ENCODE data around the gene PIAS4.

Gene PIAS4

GRCh38 chr19:4019578-4019977 lies 12.0 kb downstream of the PIAS4 start:
- H3K9me3 Mint-ChIP-seq (ENCODE audit: low read depth), result no peaks in the 10 kb centered on the region
- H3K36me3 Mint-ChIP-seq, result peaks cover 2% of the 10 kb centered on the region
- no peaks in the 10 kb centered on the region for H3K27me3 Mint-ChIP-seq
- no peak overlapping the region for H3K27ac Mint-ChIP-seq
- H3K4me3 Mint-ChIP-seq, result no peak overlapping the region
- peaks cover 7% of the 10 kb centered on the region for H3K4me1 Mint-ChIP-seq (ENCODE audit: low read depth)

- no peaks in the 10 kb centered on the region for H3K4me1 Mint-ChIP-seq (ENCODE audit: low read depth)
- H3K9me3 Mint-ChIP-seq (ENCODE audit: low read depth), result no peaks in the 10 kb centered on the region
- H3K36me3 Mint-ChIP-seq, result peaks cover 2% of the 10 kb centered on the region
- H3K27ac Mint-ChIP-seq, result no peak overlapping the region
- no peak overlapping the region for H3K4me3 Mint-ChIP-seq
- no peaks in the 10 kb centered on the region for H3K27me3 Mint-ChIP-seq
Observed at GRCh38 chr19:4023600-4024398, 16.3 kb downstream of the PIAS4 start.

GRCh38 chr19:4025317-4025716 lies 17.8 kb downstream of the PIAS4 start:
- no peaks in the 10 kb centered on the region for H3K4me1 Mint-ChIP-seq (ENCODE audit: low read depth)
- H3K27ac Mint-ChIP-seq, result no peak overlapping the region
- H3K27me3 Mint-ChIP-seq, result no peaks in the 10 kb centered on the region
- peaks cover 2% of the 10 kb centered on the region for H3K36me3 Mint-ChIP-seq
- H3K9me3 Mint-ChIP-seq (ENCODE audit: low read depth), result no peaks in the 10 kb centered on the region
- no peak overlapping the region for H3K4me3 Mint-ChIP-seq

GRCh38 chr19:4027146-4027545 lies 19.6 kb downstream of the PIAS4 start:
- no peaks in the 10 kb centered on the region for H3K27me3 Mint-ChIP-seq
- no peaks in the 10 kb centered on the region for H3K4me1 Mint-ChIP-seq (ENCODE audit: low read depth)
- no peaks in the 10 kb centered on the region for H3K36me3 Mint-ChIP-seq
- no peaks in the 10 kb centered on the region for H3K9me3 Mint-ChIP-seq (ENCODE audit: low read depth)
- H3K4me3 Mint-ChIP-seq, result no peak overlapping the region
- H3K27ac Mint-ChIP-seq, result no peak overlapping the region

GRCh38 chr19:4028334-4029246 lies 21.1 kb downstream of the PIAS4 start:
- Mint-ChIP-seq H3K27ac (no peak overlapping the region), H3K4me1 (ENCODE audit: low read depth) (no peaks in the 10 kb centered on the region), H3K36me3 (no peaks in the 10 kb centered on the region), H3K4me3 (no peak overlapping the region), H3K27me3 (no peaks in the 10 kb centered on the region), H3K9me3 (ENCODE audit: low read depth) (no peaks in the 10 kb centered on the region)

- Mint-ChIP-seq H3K27ac (no peak overlapping the region), H3K4me1 (ENCODE audit: low read depth) (no peaks in the 10 kb centered on the region), H3K36me3 (no peaks in the 10 kb centered on the region), H3K9me3 (ENCODE audit: low read depth) (no peaks in the 10 kb centered on the region), H3K27me3 (no peaks in the 10 kb centered on the region), H3K4me3 (no peak overlapping the region)
Observed at GRCh38 chr19:4029247-4029614, 21.7 kb downstream of the PIAS4 start.

GRCh38 chr19:4030552-4030951 lies 23.0 kb downstream of the PIAS4 start:
- Mint-ChIP-seq H3K4me1 (ENCODE audit: low read depth) (no peaks in the 10 kb centered on the region), H3K27me3 (no peaks in the 10 kb centered on the region), H3K27ac (no peak overlapping the region), H3K36me3 (no peaks in the 10 kb centered on the region), H3K9me3 (ENCODE audit: low read depth) (no peaks in the 10 kb centered on the region), H3K4me3 (no peak overlapping the region)

GRCh38 chr19:4030981-4031380 lies 23.4 kb downstream of the PIAS4 start:
- Mint-ChIP-seq H3K27me3 (no peaks in the 10 kb centered on the region), H3K9me3 (ENCODE audit: low read depth) (no peaks in the 10 kb centered on the region), H3K36me3 (no peaks in the 10 kb centered on the region), H3K4me3 (no peak overlapping the region), H3K27ac (no peak overlapping the region), H3K4me1 (ENCODE audit: low read depth) (no peaks in the 10 kb centered on the region)

GRCh38 chr19:4031420-4031819 lies 23.9 kb downstream of the PIAS4 start:
- no peak overlapping the region for H3K4me3 Mint-ChIP-seq
- H3K9me3 Mint-ChIP-seq (ENCODE audit: low read depth), result no peaks in the 10 kb centered on the region
- H3K27ac Mint-ChIP-seq, result no peak overlapping the region
- H3K4me1 Mint-ChIP-seq (ENCODE audit: low read depth), result no peaks in the 10 kb centered on the region
- no peaks in the 10 kb centered on the region for H3K36me3 Mint-ChIP-seq
- no peaks in the 10 kb centered on the region for H3K27me3 Mint-ChIP-seq

- Mint-ChIP-seq H3K36me3 (no peaks in the 10 kb centered on the region), H3K4me3 (no peak overlapping the region), H3K27ac (no peak overlapping the region)
Observed at GRCh38 chr19:4032436-4032835, 24.9 kb downstream of the PIAS4 start.

GRCh38 chr19:4033028-4033956 lies 25.8 kb downstream of the PIAS4 start:
- H3K4me3 Mint-ChIP-seq, result no peak overlapping the region
- H3K27ac Mint-ChIP-seq, result no peak overlapping the region
- H3K4me1 Mint-ChIP-seq (ENCODE audit: low read depth), result no peaks in the 10 kb centered on the region
- H3K9me3 Mint-ChIP-seq (ENCODE audit: low read depth), result no peaks in the 10 kb centered on the region
- no peaks in the 10 kb centered on the region for H3K36me3 Mint-ChIP-seq
- no peaks in the 10 kb centered on the region for H3K27me3 Mint-ChIP-seq

More at GRCh38 chr19:4032436-4032835, 24.9 kb downstream of the PIAS4 start:
- no peaks in the 10 kb centered on the region for H3K27me3 Mint-ChIP-seq
- H3K4me1 Mint-ChIP-seq (ENCODE audit: low read depth), result no peaks in the 10 kb centered on the region
- H3K9me3 Mint-ChIP-seq (ENCODE audit: low read depth), result no peaks in the 10 kb centered on the region

- H3K9me3 Mint-ChIP-seq (ENCODE audit: low read depth), result no peaks in the 10 kb centered on the region
- H3K36me3 Mint-ChIP-seq, result no peaks in the 10 kb centered on the region
- no peak overlapping the region for H3K4me3 Mint-ChIP-seq
- H3K4me1 Mint-ChIP-seq (ENCODE audit: low read depth), result no peaks in the 10 kb centered on the region
- no peak overlapping the region for H3K27ac Mint-ChIP-seq
- H3K27me3 Mint-ChIP-seq, result no peaks in the 10 kb centered on the region
Observed at GRCh38 chr19:4034048-4035017, 26.8 kb downstream of the PIAS4 start.

- Mint-ChIP-seq H3K9me3 (ENCODE audit: low read depth) (no peaks in the 10 kb centered on the region), H3K27me3 (no peaks in the 10 kb centered on the region), H3K27ac (no peak overlapping the region), H3K4me3 (no peak overlapping the region), H3K4me1 (ENCODE audit: low read depth) (peaks cover 1% of the 10 kb centered on the region), H3K36me3 (no peaks in the 10 kb centered on the region)
Observed at GRCh38 chr19:4035018-4035566, 27.6 kb downstream of the PIAS4 start.

Data from activated naive CD8-positive, alpha-beta T cell (primary cell).